Skin epidermis (tissue), 12 donors: ENCODE data around the gene ANKMY1.

Experiments
- H3K27ac ChIP-seq, 21 experiments: fragments of 200-600 bp; sonication (generic) in 11 of 21; one replicate each; pipeline ENCODE4 v1.5.0; 2020; ENCODE audit warnings: mild to moderate bottlenecking in 3 of 21, inconsistent platforms in 2 of 21, moderate library complexity in 2 of 21
- H3K4me3 ChIP-seq, 7 experiments: fragments of 200-600 bp; sonication (generic) in 2 of 7; one replicate each; pipeline ENCODE4 v1.5.0; 2020; ENCODE audit warnings: inconsistent platforms in 2 of 7, mild to moderate bottlenecking in 2 of 7, moderate library complexity in 1 of 7

ANKMY1 gene

DNA sequence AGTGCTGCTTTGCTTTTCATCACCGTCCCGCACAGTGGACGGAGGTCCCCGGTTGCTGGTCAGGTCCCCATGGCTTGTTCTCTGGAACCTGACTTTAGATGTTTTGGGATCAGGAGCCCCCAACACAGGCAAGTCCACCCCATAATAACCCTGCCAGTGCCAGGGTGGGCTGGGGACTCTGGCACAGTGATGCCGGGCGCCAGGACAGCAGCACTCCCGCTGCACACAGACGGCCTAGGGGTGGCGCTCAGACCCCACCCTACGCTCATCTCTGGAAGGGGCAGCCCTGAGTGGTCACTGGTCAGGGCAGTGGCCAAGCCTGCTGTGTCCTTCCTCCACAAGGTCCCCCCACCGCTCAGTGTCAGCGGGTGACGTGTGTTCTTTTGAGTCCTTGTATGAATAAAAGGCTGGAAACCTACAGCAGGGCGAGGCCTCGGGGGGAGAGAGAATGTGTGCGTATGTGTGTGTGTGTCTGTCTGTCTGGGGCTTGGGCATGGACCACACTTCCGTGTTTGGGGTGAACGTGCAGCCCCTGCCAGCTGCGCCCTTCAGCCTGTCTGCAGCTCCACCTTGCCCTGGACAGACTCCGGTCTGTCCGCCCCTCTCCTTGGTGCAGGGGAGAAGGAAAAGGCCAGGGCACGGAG, 90.0 kb downstream of the ANKMY1 start:
- H3K4me3 ChIP-seq: no peak overlapping the region
- H3K27ac ChIP-seq: no peak overlapping the region

DNA sequence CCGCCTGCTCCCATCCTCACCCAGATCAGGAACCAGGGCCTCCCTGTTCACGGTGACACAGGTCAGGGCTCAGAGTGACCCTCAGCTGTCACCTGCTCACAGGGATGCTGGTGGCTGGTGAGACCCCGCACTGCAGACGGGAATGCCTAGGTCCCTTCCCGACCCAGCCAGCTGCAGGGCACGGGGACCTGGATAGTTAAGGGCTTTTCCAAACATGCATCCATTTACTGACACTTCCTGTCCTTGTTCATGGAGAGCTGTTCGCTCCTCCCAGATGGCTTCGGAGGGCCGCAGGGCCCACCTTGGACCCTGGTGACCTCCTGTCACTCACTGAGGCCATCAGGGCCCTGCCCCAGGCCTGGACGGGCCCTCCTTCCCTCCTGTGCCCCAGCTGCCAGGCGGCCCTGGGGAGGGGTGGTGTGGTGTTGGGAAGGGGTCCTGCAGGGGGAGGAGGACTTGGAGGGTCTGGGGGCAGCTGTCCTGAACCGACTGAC, 90.6 kb downstream of the ANKMY1 start:
- H3K4me3 ChIP-seq: no peak overlapping the region
- no peak overlapping the region for H3K27ac ChIP-seq

DNA sequence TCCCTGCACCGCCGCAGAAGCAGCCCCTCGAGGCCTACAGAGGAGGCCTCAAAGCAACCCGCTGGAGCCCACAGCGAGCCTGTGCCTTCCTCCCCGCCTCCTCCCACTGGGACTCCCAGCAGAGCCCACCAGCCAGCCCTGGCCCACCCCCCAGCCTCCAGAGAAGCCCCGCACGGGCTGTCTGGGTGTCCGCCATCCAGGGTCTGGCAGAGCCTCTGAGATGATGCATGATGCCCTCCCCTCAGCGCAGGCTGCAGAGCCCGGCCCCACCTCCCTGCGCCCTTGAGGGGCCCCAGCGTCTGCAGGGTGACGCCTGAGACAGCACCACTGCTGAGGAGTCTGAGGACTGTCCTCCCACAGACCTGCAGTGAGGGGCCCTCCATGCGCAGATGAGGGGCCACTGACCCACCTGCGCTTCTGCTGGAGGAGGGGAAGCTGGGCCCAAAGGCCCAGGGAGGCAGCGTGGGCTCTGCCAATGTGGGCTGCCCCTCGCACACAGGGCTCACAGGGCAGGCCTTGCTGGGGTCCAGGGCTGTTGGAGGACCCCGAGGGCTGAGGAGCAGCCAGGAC, 91.1 kb downstream of the ANKMY1 start:
- H3K27ac ChIP-seq: no peak overlapping the region
- H3K4me3 ChIP-seq: no peak overlapping the region

DNA sequence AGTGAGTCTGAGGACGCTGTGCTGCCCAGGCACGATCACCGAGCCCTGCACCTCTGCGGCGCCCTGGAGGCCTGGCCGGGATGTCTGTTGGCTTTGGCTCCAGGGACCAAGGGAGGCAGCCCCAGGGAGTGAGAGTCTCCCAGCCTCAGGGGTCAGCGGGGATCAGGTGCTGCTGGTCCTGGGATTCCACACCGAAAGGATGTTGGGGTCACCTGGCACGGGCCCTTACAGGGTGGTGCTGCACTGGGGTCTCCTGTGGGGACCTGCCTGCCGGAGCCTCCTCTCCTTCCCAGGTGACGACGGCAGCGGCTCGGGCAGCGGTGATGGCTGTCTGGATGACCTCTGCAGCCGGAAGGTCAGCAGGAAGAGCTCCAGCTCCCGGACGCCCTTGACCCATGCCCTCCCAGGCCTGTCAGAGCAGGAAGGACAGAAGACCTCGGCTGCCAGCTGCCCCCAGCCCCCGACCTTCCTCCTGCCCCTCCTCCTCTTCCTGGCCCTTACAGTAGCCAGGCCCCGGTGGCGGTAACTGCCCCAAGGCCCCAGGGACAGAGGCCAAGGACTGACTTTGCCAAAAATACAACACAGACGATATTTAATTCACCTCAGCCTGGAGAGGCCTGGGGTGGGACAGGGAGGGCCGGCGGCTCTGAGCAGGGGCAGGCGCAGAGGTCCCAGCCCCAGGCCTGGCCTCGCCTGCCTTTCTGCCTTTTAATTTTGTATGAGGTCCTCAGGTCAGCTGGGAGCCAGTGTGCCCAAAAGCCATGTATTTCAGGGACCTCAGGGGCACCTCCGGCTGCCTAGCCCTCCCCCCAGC, 91.8 kb downstream of the ANKMY1 start:
- no peak overlapping the region for H3K27ac ChIP-seq
- no peak overlapping the region for H3K4me3 ChIP-seq

DNA sequence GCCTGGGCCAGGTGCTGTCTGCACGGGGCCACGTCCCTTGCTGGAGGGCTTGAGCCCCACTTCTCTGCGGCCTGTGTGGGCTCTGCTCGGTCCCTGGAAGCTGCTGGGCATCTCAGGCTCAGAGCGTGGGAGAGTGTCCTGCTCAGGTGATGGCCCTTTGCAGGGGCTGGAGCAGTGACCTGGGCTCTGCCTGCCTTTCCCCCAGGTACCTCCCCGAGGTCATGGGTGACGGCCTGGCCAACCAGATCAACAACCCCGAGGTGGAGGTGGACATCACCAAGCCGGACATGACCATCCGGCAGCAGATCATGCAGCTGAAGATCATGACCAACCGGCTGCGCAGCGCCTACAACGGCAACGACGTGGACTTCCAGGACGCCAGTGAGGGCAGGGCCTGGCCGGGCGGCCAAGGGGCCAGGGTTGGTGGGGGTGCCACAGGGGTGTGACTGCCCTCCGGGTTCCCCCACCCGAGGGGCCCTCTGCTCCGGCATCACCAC, 92.5 kb downstream of the ANKMY1 start:
- H3K4me3 ChIP-seq: no peak overlapping the region
- H3K27ac ChIP-seq: no peak overlapping the region

DNA sequence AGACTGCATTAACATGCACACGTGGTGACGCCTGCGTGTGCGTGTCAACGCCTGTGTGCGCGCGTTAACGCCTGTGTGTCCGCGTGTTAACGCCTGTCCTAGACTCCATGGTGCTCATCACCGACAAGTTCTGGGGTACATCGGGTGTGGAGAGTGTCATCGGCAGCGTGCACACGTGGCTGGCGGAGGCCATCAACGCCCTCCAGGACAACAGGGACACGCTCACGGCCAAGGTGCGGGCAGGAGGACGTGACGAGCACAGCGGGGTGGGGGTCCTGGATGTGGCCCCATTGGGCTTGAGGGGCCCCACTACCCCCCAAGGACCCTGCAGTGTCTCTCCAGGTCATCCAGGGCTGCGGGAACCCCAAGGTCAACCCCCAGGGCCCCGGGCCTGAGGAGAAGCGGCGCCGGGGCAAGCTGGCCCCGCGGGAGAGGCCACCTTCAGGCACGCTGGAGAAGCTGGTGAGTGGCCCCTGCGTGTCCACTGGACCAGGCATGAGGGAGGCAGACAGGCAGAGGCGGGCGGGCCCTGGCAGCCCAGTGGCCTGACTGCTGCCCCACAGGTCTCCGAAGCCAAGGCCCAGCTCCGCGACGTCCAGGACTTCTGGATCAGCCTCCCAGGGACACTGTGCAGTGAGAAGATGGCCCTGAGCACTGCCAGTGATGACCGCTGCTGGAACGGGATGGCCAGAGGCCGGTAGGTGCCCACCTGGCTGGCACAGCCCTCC, 93.1 kb downstream of the ANKMY1 start:
- H3K4me3 ChIP-seq: no peak overlapping the region
- H3K27ac ChIP-seq: no peak overlapping the region

DNA sequence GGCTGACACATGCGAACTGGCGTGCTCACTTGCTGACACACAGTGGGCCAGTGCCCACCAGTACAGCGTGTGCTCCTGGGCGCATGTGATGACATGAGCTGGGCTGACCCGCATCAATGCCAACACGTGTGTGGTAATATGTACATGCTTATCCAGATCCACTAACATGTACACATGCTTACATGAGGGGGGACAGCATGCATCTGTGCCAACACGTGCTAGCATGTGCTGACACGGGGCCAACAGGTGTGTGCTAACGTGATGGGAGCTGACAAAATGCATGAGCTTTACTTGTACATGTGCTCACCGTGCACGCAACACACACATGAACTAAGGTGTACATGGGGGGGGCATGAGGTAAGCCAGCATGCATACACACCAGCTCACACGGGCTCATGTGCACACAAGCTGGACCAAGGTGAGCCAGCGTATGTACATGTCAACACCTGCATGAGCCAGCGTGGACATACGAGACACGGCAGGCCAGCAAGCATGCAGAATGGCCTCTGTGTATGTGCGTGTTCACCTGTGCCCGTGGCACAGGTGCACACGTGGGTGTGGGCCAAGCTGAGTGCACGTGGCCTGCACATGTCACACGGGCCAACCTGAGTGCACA, 93.8 kb downstream of the ANKMY1 start:
- no peak overlapping the region for H3K27ac ChIP-seq
- H3K4me3 ChIP-seq: no peak overlapping the region

DNA sequence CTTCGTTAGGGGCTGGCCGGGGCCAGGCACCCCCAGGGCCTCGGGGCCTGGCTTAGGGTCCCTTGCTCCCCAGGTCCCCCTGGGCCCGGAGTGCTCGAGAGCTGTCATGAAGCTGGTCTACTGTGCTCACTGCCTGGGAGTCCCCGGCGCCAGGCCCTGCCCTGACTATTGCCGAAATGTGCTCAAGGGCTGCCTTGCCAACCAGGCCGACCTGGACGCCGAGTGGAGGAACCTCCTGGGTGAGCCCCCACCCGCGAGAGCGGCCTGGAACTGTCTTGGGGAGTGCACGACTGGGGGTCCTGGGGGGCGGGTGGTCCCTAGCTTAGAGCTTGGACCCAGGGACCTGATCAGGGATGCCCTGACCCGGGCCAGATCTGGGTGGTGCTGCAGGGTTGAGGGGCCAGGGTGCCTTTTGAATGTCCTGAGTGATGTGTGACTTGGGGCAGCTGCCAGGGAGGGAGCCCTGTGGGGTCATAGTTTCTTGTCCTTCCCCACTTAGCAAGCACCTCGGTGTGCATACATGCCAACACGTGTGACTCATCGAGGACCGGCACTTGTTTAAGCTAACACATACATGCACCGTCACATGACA, 94.4 kb downstream of the ANKMY1 start:
- Histone ChIP-seq H3K4me3 (no peak overlapping the region), H3K27ac (no peak overlapping the region)

DNA sequence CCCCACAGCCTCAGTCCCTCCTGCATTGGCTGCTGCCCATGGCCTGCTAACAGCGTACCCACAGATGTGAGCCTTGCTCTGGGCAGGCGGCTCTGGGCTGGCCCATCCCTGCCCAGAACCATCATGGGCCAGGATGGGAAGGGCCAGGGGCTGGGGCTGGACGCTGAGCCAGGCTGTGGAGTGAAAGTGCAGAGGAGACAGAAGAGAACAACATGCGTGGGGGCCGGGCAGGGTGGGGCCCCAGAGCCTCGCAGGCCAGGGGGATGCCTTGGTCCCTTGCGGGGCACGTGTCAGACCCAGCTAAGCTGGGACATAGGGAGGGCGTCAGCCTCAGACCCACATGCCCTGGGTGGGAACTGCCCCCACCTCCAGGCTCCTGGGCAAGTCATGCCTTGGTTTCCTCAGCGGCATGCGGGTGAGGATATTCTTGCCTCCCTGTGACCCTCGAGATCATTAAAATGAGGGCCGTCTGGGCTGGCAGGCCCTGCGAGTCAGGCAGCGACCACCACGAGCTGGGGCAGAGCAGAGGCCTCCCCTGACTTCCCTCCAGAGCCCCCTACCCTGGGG, 95.0 kb downstream of the ANKMY1 start:
- H3K27ac ChIP-seq: no peak overlapping the region

DNA sequence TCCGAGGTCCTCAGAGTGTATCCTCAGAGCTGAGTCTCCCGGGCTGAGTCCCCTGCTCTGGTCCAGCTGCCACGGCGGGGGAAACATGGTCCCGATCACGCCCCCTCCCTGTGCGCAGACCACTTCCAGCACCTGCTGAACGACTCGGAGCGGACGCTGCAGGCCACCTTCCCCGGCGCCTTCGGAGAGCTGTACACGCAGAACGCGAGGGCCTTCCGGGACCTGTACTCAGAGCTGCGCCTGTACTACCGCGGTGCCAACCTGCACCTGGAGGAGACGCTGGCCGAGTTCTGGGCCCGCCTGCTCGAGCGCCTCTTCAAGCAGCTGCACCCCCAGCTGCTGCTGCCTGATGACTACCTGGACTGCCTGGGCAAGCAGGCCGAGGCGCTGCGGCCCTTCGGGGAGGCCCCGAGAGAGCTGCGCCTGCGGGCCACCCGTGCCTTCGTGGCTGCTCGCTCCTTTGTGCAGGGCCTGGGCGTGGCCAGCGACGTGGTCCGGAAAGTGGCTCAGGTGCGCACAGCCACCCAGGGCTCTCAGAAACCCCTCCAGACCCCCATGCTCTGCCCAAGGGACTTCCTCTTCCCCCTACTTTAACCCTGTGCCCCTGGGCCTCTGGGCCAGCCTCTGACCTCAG, 95.6 kb downstream of the ANKMY1 start:
- Histone ChIP-seq H3K4me3 (no peak overlapping the region), H3K27ac (no peak overlapping the region)

More for the DNA sequence above, 95.0 kb downstream of the ANKMY1 start:
- H3K4me3 ChIP-seq: no peak overlapping the region

DNA sequence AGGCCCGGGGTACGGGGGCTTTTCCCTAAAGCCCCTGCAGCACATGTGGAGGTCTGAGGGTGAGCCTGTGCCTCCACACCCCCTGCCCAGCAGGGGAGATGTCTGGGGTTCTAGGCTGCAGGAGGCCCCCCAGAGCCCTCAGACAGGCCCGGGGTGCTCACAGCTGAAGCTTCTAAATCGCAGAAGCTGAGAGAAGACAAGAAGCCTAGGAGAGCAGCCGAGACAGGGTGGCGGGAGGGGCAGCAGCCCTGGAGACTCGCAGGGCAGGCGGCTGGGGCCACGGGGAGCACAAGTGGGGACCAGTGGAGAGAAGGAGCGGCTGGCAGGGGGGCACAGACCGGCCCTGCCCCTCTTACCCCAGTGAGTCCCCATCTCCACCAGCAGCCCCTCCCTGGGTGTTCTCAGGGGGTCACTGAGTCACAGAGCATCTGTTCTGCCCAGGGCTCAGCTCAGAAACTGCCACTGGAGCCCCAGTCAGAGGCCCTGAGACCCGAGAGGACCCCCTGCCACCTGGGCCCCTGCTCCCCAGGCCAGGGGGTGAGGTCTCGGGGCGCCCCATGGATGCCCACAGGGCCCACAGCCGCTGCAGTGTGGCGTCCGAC, 96.2 kb downstream of the ANKMY1 start:
- H3K27ac ChIP-seq: no peak overlapping the region
- no peak overlapping the region for H3K4me3 ChIP-seq

DNA sequence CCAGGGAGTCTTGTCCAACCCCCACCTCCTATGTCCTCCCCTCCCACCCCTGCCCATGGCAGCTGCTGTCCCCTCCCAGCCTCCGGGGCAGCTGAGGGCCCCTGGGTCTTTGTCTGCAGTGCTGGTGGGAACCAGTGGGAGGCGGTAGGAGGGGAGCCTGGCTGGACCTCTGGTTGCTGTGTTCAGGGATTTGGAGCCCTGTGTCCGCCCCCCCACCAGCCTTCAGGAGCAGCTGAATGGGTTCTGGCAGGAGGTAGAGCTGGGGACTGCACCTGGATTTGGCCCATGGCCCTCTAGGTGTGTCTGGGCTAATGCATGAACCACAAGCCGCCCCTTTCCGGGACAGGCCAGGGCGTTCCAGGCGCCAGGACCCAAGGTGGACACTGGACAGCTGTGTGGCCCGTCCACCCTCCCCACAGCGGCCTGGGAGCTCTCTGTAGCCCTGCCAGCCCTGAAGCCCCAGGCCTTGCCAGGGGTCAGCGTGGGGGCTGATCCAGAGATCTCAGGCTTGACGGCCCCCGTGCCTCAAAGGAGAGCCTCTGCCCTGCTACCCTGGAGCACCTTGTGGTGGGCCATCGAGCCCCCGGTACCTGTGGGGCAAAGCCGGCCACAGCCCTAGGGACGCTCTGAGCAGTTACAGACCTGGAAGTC, 96.9 kb downstream of the ANKMY1 start:
- H3K27ac ChIP-seq: no peak overlapping the region
- no peak overlapping the region for H3K4me3 ChIP-seq

DNA sequence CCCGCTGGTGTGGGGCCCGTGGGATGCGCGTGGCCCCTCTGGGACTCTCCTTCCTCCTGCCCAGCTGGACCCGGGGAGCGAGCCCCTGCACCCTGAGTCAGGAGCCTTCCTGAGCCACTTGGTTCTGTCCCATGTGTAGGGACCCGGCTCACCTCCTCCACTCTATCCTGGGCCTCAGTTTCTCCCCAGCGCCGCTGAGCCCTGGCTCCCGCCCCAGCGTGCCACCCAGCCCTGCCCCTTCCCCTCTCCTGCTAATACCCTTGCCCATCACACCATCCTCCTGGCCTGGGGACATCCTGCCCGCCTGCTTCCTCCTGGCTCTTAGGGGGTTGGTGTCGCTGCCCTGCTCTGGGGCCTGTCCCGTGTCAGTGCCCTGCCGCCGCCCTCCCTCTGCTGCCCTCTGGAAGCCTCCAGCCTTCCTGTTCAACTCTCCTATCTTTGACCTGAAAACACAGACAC, 97.5 kb downstream of the ANKMY1 start:
- no peak overlapping the region for H3K4me3 ChIP-seq

DNA sequence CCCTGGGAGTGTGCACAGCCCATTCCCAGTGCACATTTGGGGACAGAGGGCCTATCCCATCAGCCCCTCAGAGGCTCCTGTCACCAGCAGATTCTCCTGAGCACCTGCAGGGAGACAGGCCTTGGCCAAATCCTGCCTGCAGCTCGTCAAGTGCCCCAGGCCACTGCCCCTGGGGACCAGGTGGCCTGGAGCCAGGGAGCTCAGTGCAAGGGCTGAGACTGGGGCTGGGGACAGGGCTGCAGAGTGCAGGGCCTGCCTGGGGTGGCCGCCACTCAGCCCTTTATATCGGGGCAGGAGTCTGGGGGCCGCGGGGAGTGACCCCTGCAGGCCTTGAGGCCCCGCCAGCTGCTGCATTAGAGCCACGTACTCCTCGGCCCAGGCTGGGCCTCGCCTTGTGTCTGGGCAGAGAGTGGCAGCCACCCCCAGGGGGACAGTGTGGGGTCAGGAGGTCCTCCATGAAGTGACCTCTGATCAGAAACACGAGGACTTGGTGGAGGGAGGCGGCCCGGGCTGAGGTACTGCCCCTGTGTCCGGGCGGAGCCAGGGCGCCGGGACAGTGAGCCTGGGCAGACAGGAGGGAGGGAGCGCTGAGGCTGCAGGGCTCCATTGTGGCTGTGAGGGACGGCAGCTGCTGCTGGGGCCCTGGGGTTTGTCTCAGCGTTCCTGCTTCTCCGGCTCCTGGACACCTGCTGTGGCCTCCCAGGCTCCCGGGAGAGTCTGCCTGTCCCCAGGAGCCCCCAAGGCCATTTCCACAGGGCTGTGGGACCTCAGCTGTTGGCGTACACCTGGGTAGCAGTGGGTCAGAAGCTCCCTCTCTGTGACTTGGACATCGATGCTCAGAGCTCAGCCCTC, 98.2 kb downstream of the ANKMY1 start:
- no peak overlapping the region for H3K4me3 ChIP-seq
- H3K27ac ChIP-seq: no peak overlapping the region

More for the DNA sequence above, 97.5 kb downstream of the ANKMY1 start:
- H3K27ac ChIP-seq: no peak overlapping the region

DNA sequence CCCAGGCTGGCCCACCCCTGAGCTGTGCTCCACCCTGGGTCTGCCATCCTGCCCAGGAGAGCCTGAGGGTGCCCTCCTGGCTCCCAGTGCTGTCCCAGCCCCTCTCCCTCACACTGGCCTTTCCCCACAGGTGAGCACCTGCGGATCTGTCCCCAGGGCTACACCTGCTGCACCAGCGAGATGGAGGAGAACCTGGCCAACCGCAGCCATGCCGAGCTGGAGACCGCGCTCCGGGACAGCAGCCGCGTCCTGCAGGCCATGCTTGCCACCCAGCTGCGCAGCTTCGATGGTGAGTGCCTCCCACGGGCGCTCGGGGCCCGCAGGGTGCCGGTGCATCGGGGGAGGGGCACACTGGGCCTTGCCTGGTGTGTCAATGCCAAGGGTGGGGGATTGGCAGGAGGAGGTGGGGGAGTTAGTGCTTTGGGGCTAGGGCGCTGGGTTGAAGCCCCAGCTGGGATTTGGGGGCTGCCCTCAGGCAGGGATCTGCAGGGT, 98.8 kb downstream of the ANKMY1 start:
- Histone ChIP-seq H3K4me3 (no peak overlapping the region), H3K27ac (no peak overlapping the region)
